NCI-H226 (cell line): Measurements from ENCODE around the gene GNRHR.
A peak's percentile ranks its signal among the peaks of the same experiment; 100 is the strongest.
"Not testable (repeated sequence)": the region's sequence is repeated elsewhere in the genome, so short reads cannot be mapped to it uniquely, and the experiment has no call there.

ENCODE experiments used
- DNase-seq: peaks from one replicate; pipeline ENCODE4 v3.0.0-alpha.2; 2015

The GNRHR gene

GRCh38 chr4:67725981-67726380, 28.2 kb downstream of the GNRHR start:
- DNase-seq = peak; percentile 40

- DNase-seq = no peak
Measured at GRCh38 chr4:67725132-67725531, 29.1 kb downstream of the GNRHR start.

DNA sequence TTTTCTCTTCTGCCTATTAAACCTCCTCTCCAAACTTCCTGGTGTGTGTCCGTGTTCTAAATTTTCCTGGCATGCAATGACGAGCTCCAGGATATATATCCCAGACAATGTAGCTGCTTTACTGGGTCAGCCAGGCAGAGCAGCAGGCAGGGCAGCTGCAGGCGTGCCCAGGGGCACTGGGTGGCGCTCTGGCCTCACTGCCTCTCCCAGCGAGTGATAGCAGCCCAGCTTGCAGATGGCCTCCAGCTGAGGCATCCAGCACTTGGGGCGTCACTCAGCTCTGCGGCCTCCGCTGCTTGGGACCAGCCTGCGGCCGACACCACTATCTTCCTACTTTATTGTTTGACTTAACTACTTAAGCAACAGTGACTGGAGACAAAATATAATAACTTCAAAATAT, 30.2 kb downstream of the GNRHR start:
- no peak for DNase-seq

DNA sequence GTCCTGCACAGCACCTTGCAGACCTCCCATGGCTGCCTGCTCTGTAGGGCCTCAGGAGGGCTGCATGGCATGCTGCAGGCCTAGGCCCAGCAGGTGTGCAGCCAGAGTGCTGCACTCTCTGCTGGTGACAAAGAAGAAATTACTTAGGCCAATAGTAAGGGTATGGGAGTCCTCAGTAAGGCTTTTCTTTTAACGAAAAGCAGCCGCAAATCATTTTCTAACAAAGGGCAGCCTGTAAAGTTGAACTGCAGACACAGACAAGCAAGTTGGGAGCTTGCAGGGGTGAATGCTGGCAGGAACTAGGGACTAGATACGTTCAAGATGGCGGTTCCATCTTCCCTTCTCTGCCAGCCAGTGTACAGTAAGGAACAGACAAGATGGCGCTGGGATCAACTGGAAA, 30.8 kb downstream of the GNRHR start:
- DNase-seq = no peak

DNA sequence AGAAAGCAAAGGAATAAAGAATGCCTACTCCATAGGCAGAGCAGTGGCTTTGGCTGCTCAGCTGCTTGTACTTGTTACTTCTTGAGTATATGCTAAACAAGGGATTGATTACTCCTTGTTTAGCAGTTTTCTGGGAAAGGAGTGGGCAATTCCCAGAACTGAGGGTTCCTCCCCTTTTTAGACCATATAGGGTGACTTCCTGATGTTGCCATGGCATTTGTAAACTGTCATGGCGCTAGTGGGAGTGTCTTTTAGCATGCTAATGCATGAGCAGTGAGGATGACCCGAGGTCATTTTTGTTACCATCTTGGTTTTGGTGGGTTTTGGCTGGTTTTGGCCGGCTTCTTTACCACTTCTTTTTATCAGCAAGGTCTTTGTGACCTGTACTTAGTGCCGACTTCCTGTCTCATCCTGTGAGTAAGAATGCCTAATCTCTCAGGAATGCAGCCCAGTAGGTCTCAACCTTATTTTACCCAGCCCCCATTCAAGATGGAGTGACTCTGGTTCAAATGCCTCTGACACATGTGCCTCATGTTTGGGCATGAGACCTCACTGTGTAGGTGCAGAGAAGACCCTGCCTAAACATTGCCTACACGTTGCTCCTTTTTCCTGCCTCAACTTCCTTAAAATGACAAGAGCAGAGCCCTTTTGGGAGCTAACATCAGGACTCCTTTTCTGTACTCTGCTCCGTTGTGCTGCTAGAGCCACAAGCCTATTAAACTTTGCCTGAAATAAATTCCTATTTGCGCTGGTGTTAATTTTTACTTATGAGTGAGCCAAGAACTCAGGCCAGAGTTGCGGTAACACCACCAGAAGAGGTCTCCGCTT, 32.2 kb downstream of the GNRHR start:
- DNase-seq = peak; percentile 75

DNA sequence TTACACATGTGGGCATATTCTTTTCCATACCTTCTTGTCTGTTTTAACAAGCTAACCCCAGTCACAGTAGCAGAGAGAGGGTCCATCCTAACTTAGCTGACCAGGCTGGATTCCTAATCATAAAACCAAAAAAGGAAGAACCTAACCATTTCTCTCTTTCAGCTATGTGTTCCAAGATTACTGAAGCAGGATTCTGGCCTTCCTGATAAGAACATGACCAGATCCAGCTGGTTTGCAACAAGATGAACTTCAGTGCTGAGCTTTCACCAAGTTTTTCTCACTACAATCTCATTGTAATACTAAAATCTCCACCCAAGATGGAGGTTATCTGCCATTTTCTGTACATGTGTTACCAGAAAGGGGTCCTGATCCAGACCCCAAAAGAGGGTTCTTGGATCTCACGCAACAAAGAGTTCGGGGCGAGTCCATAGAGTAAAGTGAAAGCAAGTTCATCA, 32.8 kb downstream of the GNRHR start:
- no peak for DNase-seq

GRCh38 chr4:67719953-67720617, 34.1 kb downstream of the GNRHR start:
- DNase-seq = no peak

- DNase-seq = no peak
Measured at GRCh38 chr4:67718848-67719247, 35.3 kb downstream of the GNRHR start.

DNA sequence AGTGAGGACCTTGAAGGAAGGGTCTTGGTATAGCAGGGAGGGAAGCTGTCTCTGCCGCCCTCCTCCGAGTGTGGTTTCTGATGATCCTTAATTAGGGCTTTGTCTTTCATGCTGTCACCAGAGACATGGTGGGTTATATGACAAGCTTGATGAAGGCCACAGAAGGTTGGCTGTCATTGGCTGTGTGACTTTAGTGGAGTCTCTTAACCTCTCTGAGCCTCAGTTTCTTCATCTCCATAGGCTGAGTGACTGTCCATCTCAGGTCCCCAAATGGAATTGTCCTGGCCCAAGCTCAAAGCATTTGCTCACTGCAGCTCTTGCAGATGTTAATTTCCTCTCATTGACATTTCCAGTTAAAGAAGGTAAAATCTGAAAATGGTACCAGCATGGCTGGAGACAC, 36.6 kb downstream of the GNRHR start:
- no peak for DNase-seq

DNA sequence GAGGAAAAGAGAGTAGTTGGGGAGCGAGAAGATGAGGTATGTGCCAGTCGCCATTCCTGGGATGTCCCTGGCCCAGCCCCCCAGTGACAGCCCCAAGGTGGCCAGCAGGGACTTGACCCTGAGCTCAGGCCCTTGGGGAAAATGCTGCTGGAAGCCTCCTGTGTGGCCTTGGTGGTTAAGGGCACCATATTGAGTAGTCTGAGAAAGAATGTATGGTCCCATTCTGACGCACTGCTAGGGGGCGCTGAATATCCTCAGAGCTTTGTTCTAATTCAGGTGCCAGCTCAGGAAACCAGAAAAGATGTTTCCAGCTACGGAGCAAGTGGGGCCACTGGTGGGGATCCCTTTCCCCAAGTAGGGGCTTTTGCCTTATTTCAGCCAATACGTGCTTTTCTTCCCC, 39.2 kb downstream of the GNRHR start:
- DNase-seq = no peak

- DNase-seq = no peak
Measured at GRCh38 chr4:67714248-67714583, 40.0 kb downstream of the GNRHR start.

GRCh38 chr4:67713529-67714247, 40.5 kb downstream of the GNRHR start:
- peak; percentile 54 for DNase-seq

- DNase-seq = no peak
Measured at GRCh38 chr4:67712650-67713528, 41.3 kb downstream of the GNRHR start.

DNA sequence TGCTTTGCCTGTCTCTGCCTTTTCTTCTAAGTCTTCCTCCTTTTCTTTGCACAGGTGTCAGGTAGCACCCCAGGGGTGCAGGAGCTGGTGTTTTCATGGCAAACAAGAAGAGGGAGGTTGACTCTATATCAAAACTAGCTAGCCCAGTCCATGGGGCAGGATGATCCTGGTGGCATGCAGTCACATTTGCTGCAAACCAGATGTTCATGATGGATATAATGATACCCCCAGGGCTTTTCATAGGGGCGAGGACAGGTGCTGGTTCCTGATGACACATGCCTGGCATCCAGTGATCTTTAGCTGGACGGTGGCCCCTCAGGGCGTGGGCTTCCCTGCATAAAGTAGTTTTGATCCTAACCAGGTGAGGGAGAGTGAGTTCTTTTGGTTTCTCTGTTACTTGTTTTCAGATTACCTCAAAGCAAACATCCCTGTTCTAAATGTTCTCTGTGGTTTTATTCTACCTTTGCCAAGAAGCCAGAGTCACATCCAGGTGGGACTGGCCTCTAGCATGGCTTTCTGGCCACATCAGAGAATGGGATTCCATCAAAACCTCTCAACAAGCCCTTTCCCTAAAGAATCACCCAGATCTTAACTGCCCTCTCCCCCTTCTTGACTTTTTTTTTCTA, 42.1 kb downstream of the GNRHR start:
- DNase-seq = no peak

- DNase-seq = not testable (repeated sequence)
Measured at GRCh38 chr4:67706682-67707081, 47.5 kb downstream of the GNRHR start.

GRCh38 chr4:67704843-67705242, 49.3 kb downstream of the GNRHR start:
- DNase-seq = no peak

GRCh38 chr4:67702166-67702565, 52.0 kb downstream of the GNRHR start:
- no peak for DNase-seq

GRCh38 chr4:67701517-67701850, 52.7 kb downstream of the GNRHR start:
- no peak for DNase-seq

DNA sequence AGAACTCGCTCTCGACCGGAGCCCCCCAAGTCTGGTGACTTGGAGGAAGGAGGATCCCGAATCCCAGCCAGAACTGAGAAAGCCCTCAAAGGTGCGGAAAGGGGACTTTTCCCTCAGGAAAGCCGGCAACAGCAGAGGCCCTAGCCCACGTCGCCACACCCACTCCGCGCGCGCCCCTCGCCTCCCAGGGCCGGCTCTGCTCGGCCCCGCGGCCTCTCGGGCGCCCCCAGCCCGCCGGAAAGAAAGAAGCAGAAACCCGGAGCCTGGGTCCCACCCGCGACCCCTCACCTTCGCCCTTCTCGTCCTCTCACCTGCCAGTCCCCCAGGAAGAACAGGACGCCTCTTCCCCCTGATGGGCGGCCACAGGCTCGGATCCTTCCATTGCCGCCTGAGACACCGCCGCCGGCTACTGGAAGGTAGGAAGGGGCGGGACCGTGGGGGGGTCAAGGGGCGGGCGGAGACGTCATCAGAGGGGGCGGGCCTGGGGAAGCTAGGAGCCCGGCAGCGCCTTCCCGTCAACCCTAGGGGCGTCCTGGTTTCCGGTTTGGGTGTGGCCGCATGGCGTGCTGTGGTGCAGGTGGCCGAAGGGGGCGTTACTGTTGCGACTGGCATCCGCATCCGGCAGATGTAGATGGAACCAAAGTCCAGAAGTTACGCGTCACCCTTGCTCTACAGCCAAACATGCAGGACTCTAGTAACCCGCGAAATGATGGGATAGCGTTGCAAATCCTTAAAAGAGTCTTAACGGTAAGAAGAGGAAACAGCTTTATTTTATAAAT, 53.3 kb downstream of the GNRHR start, which contains the start of gene UBA6:
TSS of gene UBA6 (minus strand) at position 418 of the 779 bp plus-strand sequence. CDS start at position 382, 36 bp downstream.
- DNase-seq = peak; percentile 96

DNA sequence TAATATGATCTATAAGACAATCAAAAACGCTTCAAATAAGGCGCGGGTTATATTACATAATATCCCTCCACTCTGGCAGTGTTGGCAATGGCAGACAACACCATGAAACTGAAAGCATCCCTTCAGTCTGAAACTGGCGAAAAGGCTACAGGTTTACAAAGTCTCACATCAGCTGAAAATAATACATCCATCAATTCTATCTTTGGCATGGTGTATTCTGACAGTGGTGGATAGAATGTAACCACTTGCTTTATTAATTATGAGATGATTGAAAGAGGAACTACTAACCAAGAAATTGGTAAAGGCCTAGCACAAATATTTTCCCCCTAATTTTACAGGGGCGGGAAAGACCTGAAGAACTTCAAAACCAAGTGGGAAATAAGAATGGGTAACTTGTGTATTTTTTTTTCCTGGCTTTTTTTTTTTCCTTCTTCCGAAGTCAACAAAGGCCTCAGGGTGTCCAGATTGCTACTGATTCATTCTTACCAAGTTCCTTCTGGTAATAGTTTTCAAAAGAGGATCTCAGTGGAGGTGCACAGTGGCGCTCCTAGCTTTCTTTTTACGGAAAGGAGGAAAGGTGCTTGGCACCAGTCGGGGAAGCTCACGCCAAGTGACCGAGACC, 54.0 kb downstream of the GNRHR start:
- no peak for DNase-seq

DNA sequence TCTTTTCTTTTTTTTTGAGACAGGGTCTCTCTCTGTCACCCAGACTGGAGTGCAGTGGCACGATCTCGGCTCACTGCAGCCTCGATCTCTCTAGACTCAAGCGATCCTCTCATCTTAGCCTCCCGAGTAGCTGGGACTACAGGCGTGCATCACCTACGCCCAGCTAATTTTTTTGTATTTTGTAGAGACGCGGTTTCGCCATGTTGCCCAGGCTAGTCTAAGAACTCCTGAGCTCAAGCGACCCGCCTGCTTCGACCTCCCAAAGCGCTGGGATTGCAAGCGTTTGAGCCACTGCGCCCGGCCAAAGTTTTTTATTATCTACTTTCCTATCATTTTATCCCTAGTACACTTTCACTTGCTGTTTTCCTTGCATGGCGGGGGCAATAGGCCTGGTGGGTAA, 54.6 kb downstream of the GNRHR start:
- no peak for DNase-seq
